Measurements from ENCODE around the gene MPZL3. TPM values are rescaled to one million over a fixed set of nuclear protein-coding genes. Genes with fewer than 3 reads are reported as not detected.

The MPZL3 gene
- total RNA-seq, 1 donor from 2014 or later, result 7.4 TPM

- H3K4me3 ChIP-seq (ENCODE audit: low read depth, low read length), result no peak overlapping the region
- no peak for DNase-seq (ENCODE audit: low read depth)
- peak; percentile 68 for TF ChIP-seq CTCF (conservative IDR thresholded peaks at IDR 0.05; ENCODE audit: low read depth, low read length)
These were observed 38.8 kb upstream of the MPZL3 start for GRCh38 chr11:118290923-118291322.

DNA sequence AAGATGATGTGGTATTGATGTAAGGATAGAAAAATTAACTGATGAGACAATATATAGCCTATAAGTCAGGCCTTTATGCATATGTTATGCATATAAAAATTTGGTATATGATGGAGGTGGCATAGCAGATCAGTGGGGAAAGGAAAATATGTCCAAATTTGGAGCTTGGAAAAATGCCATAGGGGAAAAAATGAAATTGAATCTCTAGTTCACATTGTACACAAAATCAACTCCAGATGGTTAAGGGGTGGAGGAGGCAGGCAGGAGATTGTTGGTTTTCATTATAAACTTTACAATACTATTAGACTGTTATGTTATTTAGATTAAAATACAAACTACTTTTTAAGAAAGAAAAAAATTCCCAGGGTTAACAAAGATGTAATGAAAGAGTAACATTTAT, 37.2 kb upstream of the MPZL3 start:
- no peak overlapping the region for H3K4me3 ChIP-seq (ENCODE audit: low read depth, low read length)
- no peak for TF ChIP-seq CTCF (conservative IDR thresholded peaks at IDR 0.05; ENCODE audit: low read depth, low read length)
- DNase-seq (ENCODE audit: low read depth), result no peak

DNA sequence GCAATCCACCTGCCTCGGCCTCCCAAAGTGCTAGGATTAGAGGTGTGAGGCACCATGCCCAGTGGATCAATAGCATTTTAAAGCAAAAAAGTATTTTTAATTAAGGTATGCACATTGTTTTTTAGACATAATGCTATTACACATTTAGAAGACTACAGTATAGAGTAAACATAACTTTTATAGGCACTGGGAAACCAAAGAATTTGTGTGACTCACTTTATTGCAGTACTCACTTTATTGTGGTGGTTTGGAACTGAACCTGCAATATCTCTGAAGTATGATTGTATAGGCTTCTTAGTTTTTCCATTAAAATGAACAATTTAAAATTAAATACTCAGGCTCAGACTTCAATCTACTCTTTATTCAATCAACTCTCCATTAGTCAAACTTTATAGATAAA, 34.8 kb upstream of the MPZL3 start:
- H3K4me3 ChIP-seq (ENCODE audit: low read depth, low read length), result no peak overlapping the region
- no peak for TF ChIP-seq CTCF (conservative IDR thresholded peaks at IDR 0.05; ENCODE audit: low read depth, low read length)
- no peak for DNase-seq (ENCODE audit: low read depth)

GRCh38 chr11:118286545-118286944, 34.4 kb upstream of the MPZL3 start:
- TF ChIP-seq CTCF (conservative IDR thresholded peaks at IDR 0.05; ENCODE audit: low read depth, low read length), result no peak
- no peak overlapping the region for H3K4me3 ChIP-seq (ENCODE audit: low read depth, low read length)
- no peak for DNase-seq (ENCODE audit: low read depth)

DNA sequence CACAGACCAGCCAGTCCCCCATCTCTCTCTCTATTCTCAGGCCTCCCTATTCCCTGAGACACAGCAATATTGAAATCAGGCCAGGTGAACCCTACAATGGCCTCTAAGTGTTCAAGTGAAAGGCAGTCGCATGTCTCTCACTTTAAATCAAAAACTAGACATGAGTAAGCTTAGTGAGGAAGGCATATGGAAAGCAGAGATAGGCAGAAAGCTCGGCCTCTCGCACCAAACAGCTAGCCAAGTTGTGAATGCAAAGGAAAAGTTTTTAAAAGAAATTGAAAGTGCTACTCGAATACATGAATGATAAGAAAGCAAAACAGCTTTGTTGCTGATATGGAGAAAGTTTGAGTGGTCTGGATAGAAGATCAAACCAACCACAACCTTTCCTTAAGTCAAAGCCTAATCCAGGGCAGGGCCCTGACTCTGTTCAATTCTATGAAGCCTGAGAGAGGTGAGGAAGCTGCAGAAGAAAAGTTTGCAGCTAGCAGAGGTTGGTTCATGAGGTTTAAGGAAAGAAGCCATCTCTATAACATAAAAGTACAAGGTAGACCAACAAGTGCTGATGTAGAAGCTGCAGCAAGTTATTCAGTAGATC, 31.7 kb upstream of the MPZL3 start:
- no peak for DNase-seq (ENCODE audit: low read depth)
- TF ChIP-seq CTCF (conservative IDR thresholded peaks at IDR 0.05; ENCODE audit: low read depth, low read length), result no peak
- H3K4me3 ChIP-seq (ENCODE audit: low read depth, low read length), result no peak overlapping the region

- no peak overlapping the region for H3K4me3 ChIP-seq (ENCODE audit: low read depth, low read length)
- no peak for TF ChIP-seq CTCF (conservative IDR thresholded peaks at IDR 0.05; ENCODE audit: low read depth, low read length)
- DNase-seq (ENCODE audit: low read depth), result no peak
These were observed 31.0 kb upstream of the MPZL3 start for GRCh38 chr11:118283037-118283636.

- H3K4me3 ChIP-seq (ENCODE audit: low read depth, low read length), result no peak overlapping the region
- no peak for TF ChIP-seq CTCF (conservative IDR thresholded peaks at IDR 0.05; ENCODE audit: low read depth, low read length)
- DNase-seq (ENCODE audit: low read depth), result no peak
These were observed 30.4 kb upstream of the MPZL3 start for GRCh38 chr11:118282606-118283005.
